Erythroblast (primary cell): Measurements from ENCODE around the gene SHISA8.

Experiments used
- DNase-seq, 2 experiments: peaks; one replicate each; lab custom pipeline; 2025; lab: John Stamatoyannopoulos, UW
- GATA1 ChIP-seq: IDR thresholded peaks from 2 replicates; pipeline ENCODE4 v1.6.1; 2011; ENCODE audit warnings: low read depth, mild to moderate bottlenecking, control low read depth, low read length, moderate library complexity
- POLR2A ChIP-seq: IDR thresholded peaks from 2 replicates; pipeline ENCODE4 v1.6.1; 2011; ENCODE audit warnings: mild to moderate bottlenecking, low read length

The SHISA8 gene

GRCh38 chr22:41940832-41941765 lies 26.2 kb upstream of the SHISA8 start:
- no peak for TF ChIP-seq GATA1
- no peak for TF ChIP-seq POLR2A
- DNase-seq = peak; percentile 76 to 85

DNA sequence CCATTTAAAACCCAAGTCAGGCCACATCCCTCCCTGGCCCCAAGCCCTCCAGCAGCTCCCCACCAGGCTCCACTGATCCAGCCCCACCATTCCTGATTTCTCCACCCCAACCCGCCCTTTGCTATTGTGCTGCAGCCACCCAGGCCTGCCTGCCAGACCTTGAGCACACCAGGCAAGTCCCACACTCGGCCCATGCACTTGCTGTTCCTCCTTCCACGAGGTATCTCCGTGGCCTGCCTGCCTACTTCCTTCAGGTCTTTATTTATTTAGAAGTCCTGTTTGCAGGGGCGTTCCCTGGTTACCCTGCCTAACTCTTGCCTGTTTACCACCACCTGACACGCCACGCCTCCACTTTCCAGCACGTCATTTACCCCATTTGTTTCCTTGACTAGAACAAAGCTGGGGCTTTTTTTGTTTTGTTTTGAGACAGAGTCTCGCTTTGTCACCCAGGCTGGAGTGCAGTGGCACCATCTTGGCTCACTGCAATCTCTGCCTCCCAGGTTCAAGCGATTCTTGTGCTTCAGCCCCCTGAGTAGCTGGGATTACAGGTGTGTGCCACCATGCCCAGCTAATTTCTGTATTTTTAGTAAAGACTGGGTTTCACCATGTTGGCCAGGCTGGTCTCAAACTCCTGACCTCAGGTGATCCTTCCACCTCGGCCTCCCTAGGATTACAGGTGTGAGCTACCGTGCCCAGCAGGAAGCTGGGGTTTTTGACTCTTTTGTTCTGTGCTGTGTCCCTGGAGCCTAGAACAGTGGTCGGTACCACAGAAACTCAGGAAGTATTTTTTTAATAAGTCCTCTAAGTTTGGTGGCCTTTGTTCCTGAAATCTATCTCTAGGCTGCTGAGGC lies 25.3 kb upstream of the SHISA8 start:
- DNase-seq = peak; percentile 36 to 49

DNA sequence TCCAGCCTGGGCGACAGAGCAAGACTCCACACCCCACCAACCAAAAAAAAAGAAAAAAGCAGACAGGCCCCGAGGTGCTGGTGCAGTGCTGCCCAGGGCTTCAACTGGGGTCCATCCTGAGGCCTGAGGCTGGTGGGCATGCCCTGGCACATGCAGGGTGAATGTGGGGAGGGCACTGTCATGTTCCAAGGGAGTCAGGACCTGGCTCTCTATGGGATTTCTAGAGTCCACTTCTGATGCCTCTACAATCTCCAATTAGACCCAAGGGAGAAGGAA lies 22.0 kb upstream of the SHISA8 start:
- TF ChIP-seq POLR2A (no peak), GATA1 (no peak)
- DNase-seq = no peak

More for the DNA sequence above, 25.3 kb upstream of the SHISA8 start:
- TF ChIP-seq POLR2A (no peak), GATA1 (no peak)

DNA sequence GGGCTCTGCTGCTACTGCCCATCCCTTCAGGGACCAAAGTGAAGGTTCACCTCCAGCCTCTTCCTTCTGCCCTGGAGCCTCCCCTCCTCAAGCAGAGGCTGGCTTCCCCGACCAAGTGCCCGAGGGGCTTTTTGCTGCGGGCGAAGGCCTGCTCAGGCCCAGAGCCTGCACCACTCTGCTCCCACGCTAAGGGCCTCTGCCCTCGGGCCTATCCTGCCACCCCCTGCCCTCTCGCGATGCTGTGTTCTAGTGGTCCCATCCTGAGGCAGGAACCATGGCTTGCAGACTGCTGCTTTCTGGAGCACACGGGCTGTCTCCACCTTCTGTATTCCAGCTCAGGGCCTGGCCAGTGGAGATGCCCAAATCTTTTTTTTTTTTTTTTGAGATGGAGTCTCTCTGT lies 20.6 kb upstream of the SHISA8 start:
- TF ChIP-seq GATA1 (no peak), POLR2A (no peak)
- no peak for DNase-seq

DNA sequence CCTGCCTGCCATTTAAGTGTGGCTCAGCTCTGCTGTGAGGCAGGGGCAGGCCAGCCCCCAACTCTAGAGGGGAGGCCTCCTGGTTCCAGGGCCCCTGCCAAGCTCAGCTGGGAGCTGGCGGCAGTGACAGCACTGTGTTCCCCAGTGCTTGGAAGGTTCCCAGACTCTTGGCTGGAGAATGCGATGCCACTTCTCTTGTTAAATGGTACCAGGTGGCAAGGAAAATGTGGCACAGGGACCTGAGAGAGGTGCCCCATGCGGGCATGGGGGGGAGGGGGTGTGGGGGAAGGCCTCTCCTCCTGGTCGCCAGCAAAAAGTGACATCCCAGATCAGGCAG lies 20.1 kb upstream of the SHISA8 start:
- no peak for DNase-seq
- TF ChIP-seq GATA1 = no peak
- TF ChIP-seq POLR2A = no peak

DNA sequence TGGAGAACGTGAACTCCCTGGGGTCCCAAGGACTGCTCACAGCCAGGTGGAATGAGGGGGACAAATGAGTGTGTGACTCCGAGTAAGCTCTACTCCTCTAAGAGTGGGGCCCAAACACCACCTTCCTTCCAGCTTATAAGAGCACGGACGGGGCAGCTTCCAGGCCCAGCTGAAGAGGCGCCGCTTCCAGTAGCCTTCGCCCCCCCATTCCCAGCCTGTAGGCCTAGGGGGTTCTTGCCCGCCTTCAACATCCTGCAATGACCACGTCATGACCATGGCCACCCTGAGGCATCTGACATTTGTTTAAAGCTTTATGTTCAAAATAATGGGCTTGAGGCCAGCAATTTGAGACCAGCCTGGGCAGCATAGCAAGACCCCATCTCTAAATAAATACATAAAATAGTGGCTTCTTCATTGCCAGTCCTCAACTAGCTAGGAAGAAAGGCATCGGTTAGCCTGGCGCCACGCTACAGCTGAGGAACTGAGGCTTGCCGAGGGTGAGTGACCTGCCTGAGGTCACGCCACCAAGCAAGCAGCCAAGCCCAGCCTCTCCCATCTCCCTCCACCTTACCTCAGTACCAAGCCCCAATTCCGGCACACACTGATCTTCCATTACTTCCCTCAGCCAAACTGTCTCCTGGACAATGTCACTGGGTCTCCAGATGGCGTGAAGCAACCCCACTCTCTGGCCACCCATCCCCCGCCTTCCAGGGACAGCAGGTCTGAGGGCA lies 19.6 kb upstream of the SHISA8 start:
- DNase-seq = no peak
- TF ChIP-seq POLR2A = peak; percentile 19
- TF ChIP-seq GATA1 = no peak

- TF ChIP-seq POLR2A (peak; percentile 21), GATA1 (no peak)
- no peak for DNase-seq
Observed at GRCh38 chr22:41933411-41934177, 18.7 kb upstream of the SHISA8 start.

- TF ChIP-seq POLR2A = no peak
- TF ChIP-seq GATA1 = no peak
- DNase-seq = no peak
Observed at GRCh38 chr22:41932353-41932752, 17.5 kb upstream of the SHISA8 start.

DNA sequence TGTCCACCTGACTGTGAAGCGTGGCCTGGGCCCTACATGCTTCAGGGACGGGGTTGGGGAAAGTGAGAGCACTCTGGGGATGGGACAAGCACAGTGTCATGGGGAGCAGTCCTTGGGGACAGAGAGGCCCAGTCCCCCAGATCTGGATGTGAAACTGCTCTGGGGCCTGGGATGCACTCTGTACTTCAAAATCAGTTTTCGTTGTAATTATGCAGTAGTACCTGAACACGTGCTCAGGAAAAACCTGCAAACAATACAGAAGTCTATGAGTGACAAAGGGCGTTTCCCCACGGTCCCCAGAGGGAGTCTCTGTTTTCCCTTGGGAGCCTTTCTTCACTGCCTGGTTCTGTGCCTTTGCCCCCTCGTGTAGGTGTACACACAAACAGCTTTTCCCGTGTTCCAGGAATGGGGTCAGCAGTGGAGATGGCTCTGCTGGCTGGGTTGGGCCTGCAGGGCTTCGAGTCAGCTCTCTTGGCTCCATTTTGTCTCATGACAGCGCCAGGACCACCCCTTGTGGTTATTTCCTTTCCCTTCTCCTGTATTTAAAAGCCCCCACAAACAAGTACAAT lies 16.9 kb upstream of the SHISA8 start:
- DNase-seq = no peak

DNA sequence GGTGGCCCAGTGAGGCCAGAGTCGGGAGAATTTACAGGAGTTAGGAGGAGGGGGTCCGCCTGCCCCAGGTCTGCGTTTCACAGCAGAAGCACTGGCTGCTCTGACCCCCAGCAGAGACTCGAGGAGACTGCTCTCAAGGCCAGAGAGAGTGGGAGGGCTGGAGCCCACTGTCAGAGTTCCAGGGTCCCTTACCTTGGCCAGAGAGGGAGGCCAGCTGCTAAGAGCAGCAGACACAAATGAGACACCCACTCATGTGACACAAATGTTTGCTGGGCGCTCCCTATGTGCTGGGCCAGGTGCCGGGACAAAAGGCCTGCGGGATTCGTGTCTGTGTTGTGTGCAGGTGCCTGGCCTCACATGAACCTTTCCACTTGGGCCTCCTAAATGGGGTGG lies 14.5 kb upstream of the SHISA8 start:
- DNase-seq = no peak
- no peak for TF ChIP-seq POLR2A
- TF ChIP-seq GATA1 = no peak

More for the DNA sequence above, 16.9 kb upstream of the SHISA8 start:
- no peak for TF ChIP-seq GATA1
- TF ChIP-seq POLR2A = peak; percentile 14

DNA sequence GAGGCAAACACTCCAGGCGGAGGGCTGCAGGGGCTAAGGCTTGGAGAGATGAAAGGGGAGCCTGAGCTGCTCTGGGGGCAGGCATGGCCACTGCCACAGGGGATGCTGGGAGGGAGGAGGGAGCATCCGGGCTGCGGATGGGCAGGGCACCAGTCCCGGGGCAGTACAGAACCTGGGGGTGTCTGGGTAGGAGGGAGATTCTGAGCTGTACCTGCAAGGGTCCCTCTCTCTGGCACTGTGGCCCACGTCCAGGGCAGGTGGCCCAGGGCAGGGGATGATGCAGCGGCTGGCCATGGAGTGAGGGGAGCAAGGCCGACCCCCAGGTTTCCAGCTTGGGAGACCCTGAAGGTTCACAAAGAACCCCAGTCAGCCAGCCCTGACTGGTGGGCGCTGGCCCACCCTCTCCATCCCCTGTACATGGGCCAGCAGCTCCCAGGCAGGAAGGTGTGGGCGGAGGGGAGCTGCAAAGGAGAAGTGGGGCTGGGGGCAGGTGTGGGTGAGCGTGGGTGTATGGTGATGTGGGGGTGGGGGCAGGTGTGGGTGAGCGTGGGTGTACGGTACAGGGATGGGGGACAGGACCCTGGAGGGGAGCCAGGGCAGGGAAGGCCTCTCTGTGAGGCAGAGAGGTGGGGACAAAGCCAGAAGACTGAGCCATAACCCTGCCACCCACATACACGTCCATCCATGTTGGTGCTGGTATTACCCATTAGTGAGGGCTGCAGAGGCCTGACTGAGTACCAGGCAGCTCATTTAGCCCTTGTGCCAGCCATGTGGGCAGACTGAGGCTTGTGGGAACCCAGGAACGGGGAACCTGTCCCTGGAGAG lies 13.9 kb upstream of the SHISA8 start:
- TF ChIP-seq GATA1 (no peak), POLR2A (peak; percentile 12)
- no peak for DNase-seq

- no peak for TF ChIP-seq POLR2A
- no peak for TF ChIP-seq GATA1
- no peak for DNase-seq
Observed at GRCh38 chr22:41927813-41928212, 12.9 kb upstream of the SHISA8 start.
